ENCODE data around the gene CORO2A. TPM values are rescaled to one million over a fixed set of nuclear protein-coding genes. Genes with fewer than 3 reads are reported as not detected.

Gene CORO2A
- total and polyA plus RNA-seq, 2 of the 4 experiments (the other 2 are of a cell fraction), result 1.9 to 2.2 TPM

- WGBS, 2 experiments (ENCODE audit: extremely low coverage in 2 of 2, insufficient read length in 1 of 2), result no CpG with 5 or more reads among the region's 3 CpGs
- Histone ChIP-seq H3K23ac (ENCODE audit: low read depth, low read length) (no peak overlapping the region), H4K91ac (ENCODE audit: insufficient read depth, low read depth, low read length) (no peak overlapping the region), H2AK5ac (ENCODE audit: low read depth, low read length) (no peak overlapping the region), H3K9me3 (ENCODE audit: control insufficient read depth, insufficient read depth, low read length) (0 out of 2 replicates have a peak, but pooled peaks cover 2% of the 10 kb centered on the region), H2BK20ac (ENCODE audit: low read depth, low read length) (no peak overlapping the region), H2BK120ac (ENCODE audit: low read depth, low read length) (no peak overlapping the region), H3K4me2 (ENCODE audit: low read depth, low read length) (no peak overlapping the region), H2BK5ac (ENCODE audit: low read depth, low read length, poor library complexity, severe bottlenecking) (no peak overlapping the region), H2AK9ac (replicated peaks; ENCODE audit: low read depth, low read length, poor library complexity) (no peak overlapping the region), H2AFZ (replicated peaks; ENCODE audit: low read length, poor library complexity) (no peak overlapping the region), H4K20me1 (ENCODE audit: insufficient read depth, low read length) (no peaks in the 10 kb centered on the region), H4K5ac (ENCODE audit: low read depth, low read length) (no peak overlapping the region), H3K79me1 (ENCODE audit: low read depth in 1 of 2, low read length in 2 of 2) (no peaks in the 10 kb centered on the region; a peak in 1 of 4 replicates), H3K56ac (ENCODE audit: extremely low read depth, insufficient read depth, low read length) (no peak overlapping the region), H3K18ac (ENCODE audit: low read depth, low read length) (no peak overlapping the region), H3K4ac (ENCODE audit: low read depth, low read length) (no peak overlapping the region), H4K8ac (ENCODE audit: low read depth in 2 of 2, low read length in 2 of 2) (no peak overlapping the region), H3K9ac (ENCODE audit: low read depth, low read length) (no peak overlapping the region), H2BK15ac (ENCODE audit: low read depth, low read length) (no peak overlapping the region), H3K9me1 (ENCODE audit: insufficient read depth, low read length) (no peaks in the 10 kb centered on the region), H3K27me3 (ENCODE audit: control insufficient read depth, insufficient read depth, low read length) (no peaks in the 10 kb centered on the region), H3K27ac (ENCODE audit: insufficient read depth, low read length) (no peak overlapping the region), H3K4me1 (ENCODE audit: control insufficient read depth, insufficient read depth, low read length) (no peaks in the 10 kb centered on the region), H3K4me3 (ENCODE audit: insufficient read depth, low read depth, low read length) (no peak overlapping the region), H3K14ac (replicated peaks; ENCODE audit: low read depth, low read length) (no peak overlapping the region), H3K36me3 (ENCODE audit: control insufficient read depth, insufficient read depth, low read length) (no peaks in the 10 kb centered on the region)
- ATAC-seq (ENCODE audit: low read depth), result no peak
- intact Hi-C loops (cut with micrococcal nuclease), result no loop called here
- CTCF ChIA-PET, result interaction anchor here (0.9 to 1.6 kb wide), 2 partner anchors 9 to 13 kb away, joined by 3 read pairs; no protein-coding TSS in a partner anchor
- POLR2A ChIA-PET (ENCODE audit: unreplicated experiment), result no interaction called here
- TF ChIP-seq FOS (IDR thresholded peaks at IDR 0.05; ENCODE audit: low read depth, low read length), result no peak
- no peak for TF ChIP-seq CHD1 (IDR thresholded peaks at IDR 0.05; ENCODE audit: low read depth, low read length)
- no peak for TF ChIP-seq BHLHE40 (IDR thresholded peaks at IDR 0.05; ENCODE audit: low read depth, low read length)
- TF ChIP-seq USF2 (IDR thresholded peaks at IDR 0.05; ENCODE audit: low read depth, low read length), result no peak
- TF ChIP-seq RFX5 (IDR thresholded peaks at IDR 0.05; ENCODE audit: low read depth, low read length), result no peak
- TF ChIP-seq MAFK (IDR thresholded peaks at IDR 0.05; ENCODE audit: low read depth, low read length), result no peak
- TF ChIP-seq ELK1 (IDR thresholded peaks at IDR 0.05; ENCODE audit: borderline replicate concordance, low read depth, low read length), result no peak
- no peak for TF ChIP-seq CEBPB (IDR thresholded peaks at IDR 0.05; ENCODE audit: low read depth, low read length)
- no peak for TF ChIP-seq NFE2L2 (IDR thresholded peaks at IDR 0.05; ENCODE audit: low read depth, low read length)
- no peak for TF ChIP-seq RCOR1 (IDR thresholded peaks at IDR 0.05; ENCODE audit: insufficient replicate concordance, low read length)
- no peak for DNase-seq
- dilution Hi-C loops (cut with HindIII; ENCODE audit: low sequenced_read_pairs, unreplicated experiment), result no loop called here
- in situ Hi-C loops (cut with MboI; ENCODE audit: low sequenced_read_pairs), result no loop called here
- BruUV-seq (replicated peaks), result no TSS peak
Measured at GRCh38 chr9:98109052-98109451, 83.4 kb downstream of the CORO2A start.

All from IMR-90 (cell line).